ENCODE data around the gene RRAGC. TPM values are rescaled to one million over a fixed set of nuclear protein-coding genes. Genes with fewer than 3 reads are reported as not detected.

Gene RRAGC
- total RNA-seq, 1 donor from 2014 or later, result 3.3 TPM

DNA sequence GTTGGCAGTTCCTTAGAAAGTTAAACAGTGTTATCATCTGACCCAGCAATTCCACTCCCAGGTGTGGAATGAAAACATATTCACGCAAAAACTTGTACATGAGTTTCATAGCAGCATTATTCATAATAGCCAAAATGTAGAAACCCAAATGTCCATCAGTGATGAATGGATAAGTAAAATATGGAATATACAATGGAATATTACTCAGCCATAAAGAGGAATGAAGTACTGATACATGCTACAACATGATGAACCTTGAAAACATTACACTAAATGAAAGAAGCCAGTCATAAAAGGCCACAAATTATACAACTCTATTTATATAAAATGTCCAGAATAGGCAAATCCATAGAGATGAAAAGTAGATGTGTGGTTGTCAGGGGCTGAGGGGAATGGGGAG is 53.5 kb downstream of the RRAGC start:
- no peak for DNase-seq (ENCODE audit: low read depth)
- H3K4me3 ChIP-seq (ENCODE audit: low read depth, low read length), result no peak overlapping the region
- TF ChIP-seq, protein P1, sequence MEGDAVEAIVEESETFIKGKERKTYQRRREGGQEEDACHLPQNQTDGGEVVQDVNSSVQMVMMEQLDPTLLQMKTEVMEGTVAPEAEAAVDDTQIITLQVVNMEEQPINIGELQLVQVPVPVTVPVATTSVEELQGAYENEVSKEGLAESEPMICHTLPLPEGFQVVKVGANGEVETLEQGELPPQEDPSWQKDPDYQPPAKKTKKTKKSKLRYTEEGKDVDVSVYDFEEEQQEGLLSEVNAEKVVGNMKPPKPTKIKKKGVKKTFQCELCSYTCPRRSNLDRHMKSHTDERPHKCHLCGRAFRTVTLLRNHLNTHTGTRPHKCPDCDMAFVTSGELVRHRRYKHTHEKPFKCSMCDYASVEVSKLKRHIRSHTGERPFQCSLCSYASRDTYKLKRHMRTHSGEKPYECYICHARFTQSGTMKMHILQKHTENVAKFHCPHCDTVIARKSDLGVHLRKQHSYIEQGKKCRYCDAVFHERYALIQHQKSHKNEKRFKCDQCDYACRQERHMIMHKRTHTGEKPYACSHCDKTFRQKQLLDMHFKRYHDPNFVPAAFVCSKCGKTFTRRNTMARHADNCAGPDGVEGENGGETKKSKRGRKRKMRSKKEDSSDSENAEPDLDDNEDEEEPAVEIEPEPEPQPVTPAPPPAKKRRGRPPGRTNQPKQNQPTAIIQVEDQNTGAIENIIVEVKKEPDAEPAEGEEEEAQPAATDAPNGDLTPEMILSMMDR (conservative IDR thresholded peaks at IDR 0.05; ENCODE audit: low read depth, low read length), result no peak

DNA sequence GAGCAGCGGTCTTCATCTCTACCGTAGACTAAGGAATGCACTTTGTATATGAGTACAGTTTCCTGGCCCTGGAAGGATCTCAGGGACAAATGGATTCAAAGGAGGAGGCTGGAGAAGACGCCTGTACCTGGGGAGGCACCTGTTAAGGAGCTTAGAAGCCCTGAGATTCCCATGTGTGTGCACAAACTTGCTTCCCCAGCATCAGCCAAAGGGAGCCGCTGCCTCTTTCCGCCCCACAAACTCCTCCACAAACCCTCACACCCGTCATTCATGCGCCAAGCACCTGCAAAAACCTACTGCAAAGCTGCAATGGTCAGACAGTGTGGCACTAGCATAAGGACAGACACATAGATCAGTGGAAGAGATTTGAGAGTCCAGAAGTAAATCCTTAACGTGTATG is 54.5 kb downstream of the RRAGC start:
- DNase-seq (ENCODE audit: low read depth), result no peak
- TF ChIP-seq, protein P1 (conservative IDR thresholded peaks at IDR 0.05; ENCODE audit: low read depth, low read length), result no peak
- no peak overlapping the region for H3K4me3 ChIP-seq (ENCODE audit: low read depth, low read length)

DNA sequence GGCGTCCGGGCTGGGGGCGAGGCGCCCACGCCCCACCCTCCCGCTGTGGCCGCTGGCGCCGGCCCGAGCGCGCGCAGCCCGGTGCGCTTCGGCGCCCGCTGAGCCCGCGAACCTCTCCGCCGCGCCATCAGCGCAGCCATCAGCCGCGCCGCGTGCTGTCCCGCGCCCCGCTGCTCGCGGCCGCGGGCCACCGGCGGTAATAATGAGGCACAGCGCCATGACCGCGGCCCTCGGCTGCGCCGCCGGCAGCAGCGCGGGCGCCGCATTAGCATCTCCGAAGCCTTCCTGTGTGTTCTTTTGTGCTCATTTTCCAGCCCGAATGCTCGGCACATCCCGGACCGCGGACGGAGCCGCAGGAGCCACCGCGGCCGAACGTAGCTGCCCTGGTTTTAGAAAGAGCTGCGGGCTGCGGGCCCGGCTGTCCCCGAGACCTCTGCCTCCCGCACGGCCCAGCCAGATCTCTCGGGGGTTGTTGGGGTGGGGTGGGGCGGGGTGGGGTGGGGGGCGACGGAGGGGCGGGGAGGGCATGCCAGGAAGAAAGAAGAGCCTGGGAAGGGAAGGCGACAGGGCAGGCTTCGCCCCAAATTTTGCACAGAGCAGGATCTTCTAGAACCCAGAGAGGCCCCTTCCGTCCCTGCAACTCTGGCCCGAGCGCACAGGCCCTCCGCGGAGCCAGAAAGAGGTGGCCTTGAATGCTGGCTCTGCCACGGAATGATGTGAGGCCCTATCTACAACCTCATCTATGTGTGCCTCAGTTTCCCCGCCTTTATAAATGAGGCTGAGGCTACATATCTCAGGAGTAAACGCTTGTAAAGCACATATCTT is 55.3 kb downstream of the RRAGC start:
- no peak for DNase-seq (ENCODE audit: low read depth)
- TF ChIP-seq, protein P1 (conservative IDR thresholded peaks at IDR 0.05; ENCODE audit: low read depth, low read length), result no peak

DNA sequence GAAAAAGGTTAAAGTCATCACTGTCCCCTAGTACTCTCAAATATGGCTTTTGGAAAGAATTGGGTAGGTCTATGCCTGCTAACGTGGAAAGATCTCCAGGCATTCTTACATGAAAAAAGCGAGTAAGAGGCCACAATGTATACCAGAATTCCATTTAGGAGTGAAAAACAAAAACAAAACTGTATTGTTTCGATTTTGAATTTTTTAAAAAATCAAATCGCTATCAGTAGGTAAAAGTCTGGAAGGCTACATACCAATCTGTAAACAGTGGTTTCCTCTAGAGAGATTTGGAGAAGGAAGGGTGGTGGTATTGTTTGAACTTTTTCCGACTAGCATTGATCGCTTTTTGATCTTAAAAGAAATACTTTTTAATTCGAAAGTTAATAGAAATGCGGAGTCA is 55.9 kb downstream of the RRAGC start:
- peak overlapping the region; percentile 26 for H3K4me3 ChIP-seq (ENCODE audit: low read depth, low read length)
- DNase-seq (ENCODE audit: low read depth), result peak; percentile 23
- TF ChIP-seq, protein P1 (conservative IDR thresholded peaks at IDR 0.05; ENCODE audit: low read depth, low read length), result no peak

More for the DNA sequence above, 55.3 kb downstream of the RRAGC start:
- H3K4me3 ChIP-seq (ENCODE audit: low read depth, low read length), result peak overlapping the region; percentile 26

DNA sequence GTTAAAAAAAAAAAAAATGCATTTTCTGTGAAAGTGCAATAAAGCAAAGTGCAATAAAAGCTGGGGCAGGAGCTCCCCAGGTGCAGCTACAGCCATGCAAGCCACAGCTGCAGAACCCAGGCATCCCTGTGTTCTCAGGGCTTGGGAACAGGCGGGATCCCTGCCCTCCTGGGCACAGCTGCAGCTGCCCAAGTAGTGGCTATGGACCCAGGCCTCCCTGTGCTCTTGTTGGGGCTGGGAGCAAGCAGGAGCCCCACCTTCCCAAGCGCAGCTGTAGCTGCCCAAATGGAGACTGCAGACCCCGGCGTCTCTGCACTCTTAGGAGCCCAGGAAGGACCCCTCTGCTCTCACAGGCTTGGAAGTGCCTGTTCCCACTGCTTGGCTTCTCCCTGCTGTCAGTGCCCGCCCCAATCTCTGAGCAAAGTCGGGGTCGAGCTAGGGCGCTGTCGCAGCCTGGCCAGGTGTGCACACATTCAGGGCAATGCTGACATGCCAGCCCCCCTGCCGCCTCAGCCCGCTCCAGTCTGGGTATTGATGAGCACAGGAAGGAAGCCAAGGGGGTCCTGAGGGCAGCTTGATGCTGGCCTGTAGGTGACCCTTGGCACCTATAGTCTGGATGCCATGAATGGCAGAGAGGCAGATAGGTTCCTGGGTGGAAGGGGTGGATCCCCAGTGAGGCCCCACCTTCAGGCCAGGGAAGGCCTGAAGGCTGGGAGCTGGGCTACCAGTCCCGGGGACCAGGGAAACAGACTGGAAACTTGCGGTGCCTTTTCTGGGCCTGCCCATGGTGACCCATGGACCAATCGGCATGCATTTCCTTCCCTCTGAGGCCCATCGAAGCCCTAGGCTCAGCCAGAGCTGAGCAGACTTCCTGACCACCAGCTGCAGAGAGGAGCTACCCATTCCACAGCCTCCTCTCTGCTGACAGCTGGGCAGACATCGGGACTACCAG is 58.6 kb downstream of the RRAGC start:
- no peak overlapping the region for H3K4me3 ChIP-seq (ENCODE audit: low read depth, low read length)
- TF ChIP-seq, protein P1 (conservative IDR thresholded peaks at IDR 0.05; ENCODE audit: low read depth, low read length), result no peak
- no peak for DNase-seq (ENCODE audit: low read depth)

DNA sequence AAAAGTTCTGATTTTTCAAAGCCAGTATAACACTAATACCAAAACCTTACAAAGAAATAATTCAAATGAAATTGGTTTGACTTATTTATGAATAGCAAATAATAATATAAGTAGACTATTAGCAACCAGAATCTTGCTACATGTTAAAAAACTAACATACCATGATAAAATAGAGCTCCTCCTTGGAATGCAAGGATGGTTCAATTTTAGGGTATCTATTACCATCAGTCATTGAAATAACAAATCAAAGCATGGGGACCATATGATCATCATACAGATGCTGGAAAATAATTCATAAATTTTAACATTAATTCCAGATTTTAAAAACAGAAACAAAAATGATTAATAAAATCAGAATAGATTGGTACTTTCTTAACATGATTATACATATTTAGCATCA is 66.3 kb downstream of the RRAGC start:
- DNase-seq (ENCODE audit: low read depth), result no peak
- H3K4me3 ChIP-seq (ENCODE audit: low read depth, low read length), result no peak overlapping the region
- TF ChIP-seq, protein P1 (conservative IDR thresholded peaks at IDR 0.05; ENCODE audit: low read depth, low read length), result no peak
